ENCODE data around the gene ANKRD65. TPM values are rescaled to one million over a fixed set of nuclear protein-coding genes. Genes with fewer than 3 reads are reported as not detected.
"Not testable (repeated sequence)": the region's sequence is repeated elsewhere in the genome, so short reads cannot be mapped to it uniquely, and the experiment has no call there.

Gene ANKRD65
- total RNA-seq, 1 donor from 2014 or later, result under 0.01 TPM

GRCh38 chr1:1371746-1372711 lies 49.0 kb downstream of the ANKRD65 start:
- DNase-seq (ENCODE audit: low read depth in 2 of 2), result peak; percentile 51 to 71

- DNase-seq (ENCODE audit: low read depth in 2 of 2), result no peak
These were observed 49.7 kb downstream of the ANKRD65 start for GRCh38 chr1:1371364-1371745.

- DNase-seq (ENCODE audit: low read depth in 2 of 2), result no peak
These were observed 50.2 kb downstream of the ANKRD65 start for GRCh38 chr1:1370771-1371300.

GRCh38 chr1:1370094-1370493 lies 51.0 kb downstream of the ANKRD65 start:
- not testable (repeated sequence) for DNase-seq (ENCODE audit: low read depth in 2 of 2)

Other genes with a start within 250 kb of the ANKRD65 start
- not detected in 2 replicates for gene TTLL10, start 247.4 kb downstream of the ANKRD65 start, total RNA-seq
- 0.22 and 0.60 TPM in 2 replicates for gene TNFRSF18, start 214.7 kb downstream of the ANKRD65 start, total RNA-seq
- 1.5 and 4.2 TPM in 2 replicates for gene TNFRSF4, start 207.1 kb downstream of the ANKRD65 start, total RNA-seq
- gene SDF4, start 189.3 kb downstream of the ANKRD65 start, total RNA-seq, result 59.3 and 93.5 TPM in 2 replicates
- 14.8 and 30.4 TPM in 2 replicates for gene B3GALT6, start 189.0 kb downstream of the ANKRD65 start, total RNA-seq
- gene C1QTNF12, start 174.6 kb downstream of the ANKRD65 start, total RNA-seq, result 0.20 and 0.22 TPM in 2 replicates
- 28.1 and 34.9 TPM in 2 replicates for gene UBE2J2, start 147.4 kb downstream of the ANKRD65 start, total RNA-seq
- under 0.01 and 0.20 TPM in 2 replicates for gene SCNN1D, start 140.8 kb downstream of the ANKRD65 start, total RNA-seq
- gene ACAP3, start 113.3 kb downstream of the ANKRD65 start, total RNA-seq, result 10.0 and 14.7 TPM in 2 replicates
- gene PUSL1, start 112.7 kb downstream of the ANKRD65 start, total RNA-seq, result 6.9 and 8.1 TPM in 2 replicates
- gene INTS11, start 96.6 kb downstream of the ANKRD65 start, total RNA-seq, result 44.9 and 50.4 TPM in 2 replicates
- 10.7 and 16.3 TPM in 2 replicates for gene CPTP, start 96.5 kb downstream of the ANKRD65 start, total RNA-seq
- under 0.01 and 0.20 TPM in 2 replicates for gene TAS1R3, start 90.0 kb downstream of the ANKRD65 start, total RNA-seq
- 19.4 and 39.7 TPM in 2 replicates for gene DVL1, start 71.9 kb downstream of the ANKRD65 start, total RNA-seq
- gene MXRA8, start 62.7 kb downstream of the ANKRD65 start, total RNA-seq, result 0.20 and 0.44 TPM in 2 replicates
- gene AURKAIP1, start 46.1 kb downstream of the ANKRD65 start, total RNA-seq, result 83.2 and 87.7 TPM in 2 replicates
- gene CCNL2, start 21.9 kb downstream of the ANKRD65 start, total RNA-seq, result 36.0 and 57.9 TPM in 2 replicates
- 79.8 and 90.2 TPM in 2 replicates for gene MRPL20, start 14.0 kb downstream of the ANKRD65 start, total RNA-seq
- 2.2 and 5.0 TPM in 2 replicates for gene VWA1, start 14.4 kb upstream of the ANKRD65 start, total RNA-seq
- under 0.01 TPM in 2 replicates for gene ATAD3C, start 28.4 kb upstream of the ANKRD65 start, total RNA-seq
- gene ATAD3B, start 50.5 kb upstream of the ANKRD65 start, total RNA-seq, result 13.5 and 19.4 TPM in 2 replicates
- gene ATAD3A, start 90.9 kb upstream of the ANKRD65 start, total RNA-seq, result 17.1 and 22.2 TPM in 2 replicates
- 1.1 and 1.4 TPM in 2 replicates for gene TMEM240, start 119.3 kb upstream of the ANKRD65 start, total RNA-seq
- 49.3 and 50.8 TPM in 2 replicates for gene SSU72, start 153.6 kb upstream of the ANKRD65 start, total RNA-seq
- gene FNDC10, start 178.9 kb upstream of the ANKRD65 start, total RNA-seq, result 0.44 and 0.99 TPM in 2 replicates
- gene MIB2, start 194.2 kb upstream of the ANKRD65 start, total RNA-seq, result 20.5 and 51.6 TPM in 2 replicates
- 0.44 and 1.2 TPM in 2 replicates for gene MMP23B, start 210.9 kb upstream of the ANKRD65 start, total RNA-seq
- gene CDK11B, start 237.7 kb upstream of the ANKRD65 start, total RNA-seq, result 4.6 and 5.8 TPM in 2 replicates

Measured in lung microvascular endothelial cell (primary cell).